ENCODE measurements around the gene CEMP1.
A peak's percentile ranks its signal among the peaks of the same experiment; 100 is the strongest.

CEMP1 gene

GRCh38 chr16:2483939-2484897 lies 47.0 kb downstream of the CEMP1 start:
- DNase-seq = no peak

GRCh38 chr16:2482708-2483534 lies 48.3 kb downstream of the CEMP1 start:
- DNase-seq = peak; percentile 60

- no peak for DNase-seq
Observed at GRCh38 chr16:2482249-2482648, 49.0 kb downstream of the CEMP1 start.

DNA sequence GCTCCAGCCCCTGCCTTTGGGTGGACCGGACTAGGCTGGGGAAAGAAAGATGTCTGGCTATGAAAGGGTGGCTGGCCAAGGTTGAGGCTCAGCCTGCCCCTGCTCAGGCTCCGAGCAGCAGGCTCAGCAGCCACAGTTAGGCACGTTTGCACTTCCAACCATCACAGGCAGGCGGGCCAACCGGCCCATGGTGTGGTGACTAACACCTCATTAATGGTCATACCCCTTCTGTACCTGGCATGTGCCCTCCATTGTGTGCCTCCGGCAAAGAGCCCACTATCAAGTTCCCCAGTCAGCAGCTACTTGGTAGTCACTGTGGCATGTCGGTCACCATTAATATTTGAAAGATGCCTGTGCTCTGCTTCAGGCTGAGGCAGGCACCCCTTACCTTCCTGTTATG lies 49.5 kb downstream of the CEMP1 start:
- DNase-seq = no peak

DNA sequence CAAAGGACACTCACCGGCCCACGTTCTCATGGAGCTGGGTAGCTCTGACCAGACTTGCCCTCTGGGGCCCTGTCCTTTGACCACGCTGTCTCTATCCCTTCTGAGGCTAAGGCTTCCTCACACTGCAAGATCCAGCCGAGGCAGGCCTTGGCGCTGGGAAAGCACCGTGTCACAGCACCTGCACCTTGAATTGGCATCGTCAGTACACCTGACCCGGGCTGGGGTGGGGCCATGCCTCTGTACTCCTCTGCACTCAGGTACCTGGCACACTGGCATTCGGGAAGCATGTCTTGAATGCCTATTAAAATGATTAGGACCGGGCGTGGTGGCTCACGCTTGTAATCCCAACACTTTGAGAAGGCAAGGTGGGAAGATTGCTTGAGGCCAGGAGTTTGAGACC lies 50.3 kb downstream of the CEMP1 start:
- no peak for DNase-seq
